Fibroblast of lung (primary cell): ENCODE data around the gene CEP20.

Source experiments
- EZH2 ChIP-seq: IDR thresholded peaks from 2 replicates; pipeline ENCODE4 v1.5.1; 2012; ENCODE audit warnings: low read length, control low read depth, mild to moderate bottlenecking; ENCODE audit errors: missing control alignments
- TF ChIP-seq, protein P1 (sequence below), 2 donors: IDR thresholded peaks in 1 of 2; conservative IDR thresholded peaks in 1 of 2; 1 replicate in 1 of 2; 2 replicates in 1 of 2; pipeline ENCODE4 v1.5.1; 2011 to 2012; ENCODE audit warnings: low read length in 2 of 2, control low read depth in 1 of 2, inconsistent platforms in 1 of 2, low read depth in 1 of 2, mild to moderate bottlenecking in 1 of 2

GRCh38 chr16:15882563-15882962 lies 5.8 kb downstream of the CEP20 start:
- TF ChIP-seq, protein P1, sequence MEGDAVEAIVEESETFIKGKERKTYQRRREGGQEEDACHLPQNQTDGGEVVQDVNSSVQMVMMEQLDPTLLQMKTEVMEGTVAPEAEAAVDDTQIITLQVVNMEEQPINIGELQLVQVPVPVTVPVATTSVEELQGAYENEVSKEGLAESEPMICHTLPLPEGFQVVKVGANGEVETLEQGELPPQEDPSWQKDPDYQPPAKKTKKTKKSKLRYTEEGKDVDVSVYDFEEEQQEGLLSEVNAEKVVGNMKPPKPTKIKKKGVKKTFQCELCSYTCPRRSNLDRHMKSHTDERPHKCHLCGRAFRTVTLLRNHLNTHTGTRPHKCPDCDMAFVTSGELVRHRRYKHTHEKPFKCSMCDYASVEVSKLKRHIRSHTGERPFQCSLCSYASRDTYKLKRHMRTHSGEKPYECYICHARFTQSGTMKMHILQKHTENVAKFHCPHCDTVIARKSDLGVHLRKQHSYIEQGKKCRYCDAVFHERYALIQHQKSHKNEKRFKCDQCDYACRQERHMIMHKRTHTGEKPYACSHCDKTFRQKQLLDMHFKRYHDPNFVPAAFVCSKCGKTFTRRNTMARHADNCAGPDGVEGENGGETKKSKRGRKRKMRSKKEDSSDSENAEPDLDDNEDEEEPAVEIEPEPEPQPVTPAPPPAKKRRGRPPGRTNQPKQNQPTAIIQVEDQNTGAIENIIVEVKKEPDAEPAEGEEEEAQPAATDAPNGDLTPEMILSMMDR (conservative IDR thresholded peaks at IDR 0.05 in 1 of 2, IDR thresholded peaks at IDR 0.05 in 1 of 2; ENCODE audit: low read depth in 1 of 2, low read length in 2 of 2): no peak
- no peak for TF ChIP-seq EZH2
